ENCODE results near the gene CEP192.
"Not testable (repeated sequence)": the region's sequence is repeated elsewhere in the genome, so short reads cannot be mapped to it uniquely, and the experiment has no call there.

Gene CEP192, protein sequence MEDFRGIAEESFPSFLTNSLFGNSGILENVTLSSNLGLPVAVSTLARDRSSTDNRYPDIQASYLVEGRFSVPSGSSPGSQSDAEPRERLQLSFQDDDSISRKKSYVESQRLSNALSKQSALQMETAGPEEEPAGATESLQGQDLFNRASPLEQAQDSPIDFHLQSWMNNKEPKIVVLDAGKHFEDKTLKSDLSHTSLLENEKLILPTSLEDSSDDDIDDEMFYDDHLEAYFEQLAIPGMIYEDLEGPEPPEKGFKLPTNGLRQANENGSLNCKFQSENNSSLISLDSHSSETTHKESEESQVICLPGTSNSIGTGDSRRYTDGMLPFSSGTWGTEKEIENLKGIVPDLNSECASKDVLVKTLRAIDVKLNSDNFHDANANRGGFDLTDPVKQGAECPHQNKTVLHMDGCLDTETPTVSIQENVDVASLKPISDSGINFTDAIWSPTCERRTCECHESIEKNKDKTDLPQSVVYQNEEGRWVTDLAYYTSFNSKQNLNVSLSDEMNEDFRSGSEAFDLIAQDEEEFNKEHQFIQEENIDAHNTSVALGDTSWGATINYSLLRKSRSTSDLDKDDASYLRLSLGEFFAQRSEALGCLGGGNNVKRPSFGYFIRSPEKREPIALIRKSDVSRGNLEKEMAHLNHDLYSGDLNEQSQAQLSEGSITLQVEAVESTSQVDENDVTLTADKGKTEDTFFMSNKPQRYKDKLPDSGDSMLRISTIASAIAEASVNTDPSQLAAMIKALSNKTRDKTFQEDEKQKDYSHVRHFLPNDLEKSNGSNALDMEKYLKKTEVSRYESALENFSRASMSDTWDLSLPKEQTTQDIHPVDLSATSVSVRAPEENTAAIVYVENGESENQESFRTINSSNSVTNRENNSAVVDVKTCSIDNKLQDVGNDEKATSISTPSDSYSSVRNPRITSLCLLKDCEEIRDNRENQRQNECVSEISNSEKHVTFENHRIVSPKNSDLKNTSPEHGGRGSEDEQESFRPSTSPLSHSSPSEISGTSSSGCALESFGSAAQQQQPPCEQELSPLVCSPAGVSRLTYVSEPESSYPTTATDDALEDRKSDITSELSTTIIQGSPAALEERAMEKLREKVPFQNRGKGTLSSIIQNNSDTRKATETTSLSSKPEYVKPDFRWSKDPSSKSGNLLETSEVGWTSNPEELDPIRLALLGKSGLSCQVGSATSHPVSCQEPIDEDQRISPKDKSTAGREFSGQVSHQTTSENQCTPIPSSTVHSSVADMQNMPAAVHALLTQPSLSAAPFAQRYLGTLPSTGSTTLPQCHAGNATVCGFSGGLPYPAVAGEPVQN (N-terminal part only)

DNA sequence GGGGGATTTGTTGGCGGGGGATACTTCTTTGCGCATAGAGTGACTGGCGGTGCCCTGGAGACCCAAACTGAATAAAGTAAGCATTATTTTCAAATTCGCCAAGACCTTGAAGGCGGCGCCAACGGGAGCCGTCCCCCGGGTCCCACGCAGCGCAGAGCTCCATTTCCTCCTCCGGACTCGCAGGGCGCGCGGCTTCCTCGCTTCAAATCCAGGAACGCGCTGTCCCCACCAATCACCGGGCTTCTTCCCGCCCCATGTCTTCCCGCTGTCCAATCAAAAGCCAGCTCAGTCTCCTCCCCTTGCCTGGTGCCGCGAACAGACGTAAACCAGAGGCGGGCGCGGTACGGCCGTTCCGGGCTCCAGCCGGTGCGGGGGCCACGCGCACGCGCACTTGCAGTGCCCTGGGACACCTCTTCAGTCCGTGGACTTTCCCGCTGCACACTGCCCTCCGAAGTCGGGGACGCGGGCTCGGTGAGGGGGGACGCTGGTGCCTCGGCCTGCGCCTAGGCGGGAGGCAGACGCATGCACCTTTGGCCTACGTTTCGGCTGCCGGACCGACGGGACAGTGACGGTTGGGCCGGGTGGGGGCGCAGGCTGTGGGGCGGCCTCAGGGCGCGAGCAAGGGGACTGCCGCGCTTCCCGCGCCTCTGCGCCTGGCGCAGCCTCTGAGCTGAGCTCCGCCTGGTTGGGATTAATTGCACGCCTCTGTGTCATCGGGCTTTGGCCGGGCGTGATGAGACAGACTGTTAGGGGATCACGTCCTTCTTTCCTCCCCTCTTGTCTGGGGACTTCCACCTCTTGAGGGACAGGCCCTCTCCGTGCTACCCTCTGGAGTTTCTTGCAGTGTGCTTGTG, at the start of gene CEP192:
Gene CEP192 (plus strand): TSS at position 396 of the 854 bp plus-strand sequence. CDS start 8,063 bp downstream, outside the sequence.
- DNase-seq, result peak; percentile 98

DNA sequence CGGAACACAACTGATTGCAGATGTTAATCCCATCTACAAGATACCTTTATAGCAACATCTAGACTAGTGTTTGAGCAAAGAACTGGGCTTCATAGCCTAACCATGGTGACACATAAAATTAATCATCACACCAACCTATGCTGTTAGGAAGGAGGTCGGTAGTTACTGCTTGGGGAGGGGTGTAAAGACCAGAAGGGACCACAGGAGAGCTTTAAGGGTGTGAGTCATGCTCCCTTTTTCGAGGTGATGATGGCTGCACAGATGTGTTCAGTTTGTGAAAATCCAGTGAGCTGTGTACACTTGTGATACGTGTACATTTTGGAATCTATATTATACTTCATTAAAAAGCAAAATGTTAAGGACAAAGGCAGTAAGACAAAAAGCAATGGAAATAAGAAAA, 47.9 kb upstream of the CEP192 start:
- no peak for DNase-seq

DNA sequence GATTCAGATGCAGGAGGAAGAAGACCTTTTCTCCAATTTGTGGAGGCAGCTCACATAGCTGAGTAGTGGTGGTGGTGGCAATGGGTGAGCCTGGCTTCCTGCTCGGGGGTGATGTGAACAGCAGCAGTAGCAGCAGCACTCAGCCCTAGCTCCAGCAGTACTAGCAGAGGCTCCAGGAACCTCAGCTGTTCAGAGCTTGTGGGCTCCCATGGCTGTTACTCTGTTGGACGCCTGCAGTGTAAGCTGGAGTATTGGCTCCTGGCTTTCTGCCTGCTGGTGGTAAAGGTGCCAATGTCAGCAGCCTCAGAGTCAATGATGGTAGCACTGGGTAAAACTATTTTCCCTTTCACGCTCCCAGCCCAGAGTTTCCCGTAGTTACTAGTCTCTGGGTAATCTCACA, 46.5 kb upstream of the CEP192 start:
- no peak for DNase-seq

DNA sequence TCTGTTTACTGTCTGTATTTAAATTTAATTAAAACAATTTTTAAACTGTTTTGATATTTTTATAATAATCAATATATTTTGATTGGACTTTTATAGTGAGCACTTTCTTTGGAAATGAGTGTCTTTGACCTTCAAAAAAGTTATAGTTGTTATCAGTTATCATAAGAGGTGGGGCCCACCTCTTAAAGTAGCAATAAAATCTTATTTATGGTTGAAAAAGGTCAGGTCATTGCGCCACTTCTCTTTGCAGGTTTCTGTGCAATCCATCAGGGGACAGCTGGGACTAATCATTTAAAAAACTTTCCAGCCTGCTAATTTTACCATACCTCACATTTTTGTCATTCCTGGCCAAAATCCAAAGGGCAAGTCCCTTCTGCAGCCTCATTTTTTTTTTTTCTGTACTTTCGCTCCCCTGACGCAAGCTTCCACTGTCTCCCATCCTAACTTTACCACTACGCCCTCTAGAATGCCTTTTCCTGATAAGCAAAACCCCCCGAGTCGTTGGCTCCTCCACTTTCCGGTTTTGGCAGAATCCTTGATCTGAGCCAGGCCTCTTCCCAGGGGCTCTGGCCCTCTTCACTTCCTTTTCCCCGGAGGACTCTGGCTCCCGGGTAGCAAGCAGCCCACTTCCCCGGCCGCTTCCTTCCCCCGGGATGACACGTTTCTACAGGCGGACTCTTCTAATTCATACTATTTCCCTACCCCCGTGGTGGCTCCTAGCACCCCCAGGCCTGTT, 44.4 kb upstream of the CEP192 start:
- no peak for DNase-seq

DNA sequence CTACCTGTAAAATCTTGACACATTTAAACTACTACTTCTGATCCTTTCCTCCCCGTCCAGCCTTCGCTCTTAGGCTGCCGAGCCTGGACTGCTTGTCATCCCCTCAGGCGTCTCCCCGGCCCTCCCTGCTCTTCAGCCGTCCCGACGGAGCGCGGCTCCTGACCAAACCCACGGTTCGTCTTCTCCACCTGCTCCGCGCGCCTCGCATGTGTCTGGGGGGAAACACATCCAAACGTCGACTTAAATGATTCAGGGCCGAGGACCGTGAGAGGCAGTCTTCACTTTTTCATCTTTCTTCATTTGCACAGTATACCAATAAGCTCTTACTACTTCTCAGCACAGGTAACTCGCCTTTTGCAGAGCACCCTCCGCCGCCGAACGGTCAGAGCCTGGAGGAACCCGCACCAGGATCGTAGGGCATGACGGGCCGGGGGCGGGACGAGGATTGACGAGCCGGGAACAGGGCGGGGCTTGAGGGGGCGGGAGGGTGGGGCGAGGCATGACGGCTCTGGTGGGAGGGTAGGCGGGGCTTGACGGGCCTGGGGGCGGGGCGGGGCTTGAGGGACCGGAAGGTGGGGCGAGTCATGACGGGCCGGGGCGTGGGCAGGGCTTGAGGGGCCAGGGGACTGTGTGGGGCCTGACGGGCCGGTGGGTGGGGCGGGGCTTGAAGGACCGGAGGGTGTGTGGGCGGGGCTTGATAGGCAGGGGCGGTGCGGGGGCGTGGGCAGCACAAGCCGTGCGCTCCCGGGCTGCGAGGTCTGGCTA, 43.7 kb upstream of the CEP192 start, which contains the start of gene SEH1L:
Gene SEH1L (plus strand): TSS at position 727 of the 765 bp plus-strand sequence. CDS start 111 bp downstream, outside the sequence.
- peak; percentile 97 for DNase-seq

DNA sequence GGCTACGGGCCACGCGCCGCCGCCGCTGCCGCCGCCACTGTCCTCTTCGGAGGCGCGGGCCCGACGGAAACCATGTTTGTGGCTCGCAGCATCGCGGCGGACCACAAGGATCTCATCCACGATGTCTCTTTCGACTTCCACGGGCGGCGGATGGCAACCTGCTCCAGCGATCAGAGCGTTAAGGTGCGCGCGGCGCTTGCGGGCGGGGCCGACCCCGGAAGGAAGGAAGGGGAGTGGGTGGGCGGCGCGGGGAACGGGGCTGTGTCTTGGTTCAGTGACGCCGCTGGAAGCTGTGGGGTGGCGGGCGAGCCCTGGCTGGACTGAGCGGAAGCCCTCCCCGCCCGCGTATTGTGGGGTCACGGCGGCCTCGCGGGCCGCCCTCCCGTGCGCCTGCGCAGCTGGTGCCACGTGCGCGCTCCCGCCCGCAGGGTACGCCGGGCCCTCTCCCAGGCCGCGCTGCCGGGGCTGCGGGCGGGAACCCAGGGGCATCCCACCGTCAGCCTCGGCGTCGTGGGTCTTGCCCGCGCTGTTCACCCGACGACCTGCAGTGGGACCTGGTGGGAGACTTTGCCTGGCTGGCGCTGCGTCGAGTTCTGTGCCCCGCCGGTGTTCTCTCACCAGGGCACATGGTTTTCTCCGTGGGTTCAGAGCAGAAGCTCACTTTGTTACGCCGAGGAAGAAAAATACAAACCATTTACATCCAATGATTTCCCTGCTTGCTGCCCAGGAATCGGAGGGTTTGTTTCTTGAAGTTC, 42.9 kb upstream of the CEP192 start:
- DNase-seq, result peak; percentile 98

DNA sequence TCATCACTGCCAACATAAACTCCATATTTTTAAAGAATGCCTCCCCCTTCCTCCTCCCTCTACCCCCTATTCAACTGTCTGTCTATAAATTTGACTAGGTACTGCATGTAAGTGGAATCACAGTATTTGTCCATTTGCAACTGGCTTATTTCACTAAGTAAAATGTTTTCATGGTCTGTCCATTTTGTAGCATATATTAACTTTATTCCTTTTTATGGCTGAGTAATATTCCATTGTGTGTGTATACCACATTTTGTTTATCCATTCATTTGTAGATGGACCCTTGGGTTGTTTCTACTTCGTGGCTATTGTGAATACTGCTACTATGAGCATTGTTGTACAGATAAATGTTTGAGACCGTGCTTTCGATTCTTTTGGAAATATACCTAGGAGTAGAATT, 32.7 kb upstream of the CEP192 start:
- DNase-seq, result no peak

DNA sequence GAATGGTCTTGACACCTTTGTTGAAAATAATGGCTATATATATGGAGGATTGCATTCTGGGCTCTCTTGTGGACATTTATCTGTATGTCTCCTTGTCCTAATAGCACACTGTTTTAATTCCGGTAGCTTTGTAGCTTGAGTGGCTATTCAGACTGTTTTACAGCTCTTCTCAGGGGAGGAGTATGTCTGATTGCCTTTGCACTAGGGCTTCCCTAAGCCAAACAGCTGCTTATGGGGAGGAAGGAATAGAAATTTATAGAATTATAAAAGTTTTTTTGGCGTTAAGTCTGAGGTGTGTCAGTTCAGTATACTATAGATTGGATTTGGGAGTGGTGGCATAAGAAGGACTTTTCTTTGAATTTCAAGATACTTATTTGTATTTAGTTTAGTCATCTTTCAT, 30.8 kb upstream of the CEP192 start:
- DNase-seq, result no peak

DNA sequence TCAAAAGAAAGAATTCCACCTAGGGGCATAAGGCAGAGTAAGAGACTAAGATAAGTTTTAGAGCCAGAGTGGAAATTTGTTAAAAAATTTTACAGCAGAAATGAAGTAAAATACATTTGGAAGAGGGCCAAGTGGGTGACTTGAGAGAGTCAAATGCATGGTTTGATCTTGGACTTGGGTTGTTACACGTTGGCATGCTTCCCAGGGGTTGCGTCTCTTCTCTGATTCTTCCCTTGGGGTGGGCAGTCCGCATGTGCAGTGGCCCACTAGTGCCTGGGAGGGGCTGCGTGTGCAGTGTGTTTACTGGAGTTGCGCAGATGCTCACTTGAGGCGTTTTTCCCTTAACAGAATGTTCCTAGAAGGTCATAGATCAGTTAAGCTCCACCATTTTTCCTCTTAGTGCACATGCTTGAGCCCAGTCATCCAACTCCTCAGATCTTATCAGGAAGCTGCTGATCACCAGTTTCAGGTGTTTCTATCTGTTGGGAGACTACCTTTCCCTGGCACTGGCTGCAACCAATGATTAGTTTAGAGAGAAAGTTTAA, 30.2 kb upstream of the CEP192 start:
- no peak for DNase-seq

DNA sequence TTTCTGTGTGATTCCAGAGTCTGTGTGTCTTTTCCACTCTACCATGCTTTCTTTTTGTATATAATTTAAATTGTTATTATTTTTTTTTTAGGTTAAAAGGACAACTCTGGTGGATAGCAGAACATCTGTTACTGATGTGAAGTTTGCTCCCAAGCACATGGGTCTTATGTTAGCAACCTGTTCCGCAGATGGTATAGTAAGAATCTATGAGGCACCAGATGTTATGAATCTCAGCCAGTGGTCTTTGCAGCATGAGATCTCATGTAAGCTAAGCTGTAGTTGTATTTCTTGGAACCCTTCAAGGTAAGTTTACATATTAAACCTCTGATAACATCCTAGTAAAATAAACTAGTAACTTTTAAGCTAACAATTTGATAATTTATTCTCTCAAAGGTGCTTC, 28.1 kb upstream of the CEP192 start:
- DNase-seq, result no peak

DNA sequence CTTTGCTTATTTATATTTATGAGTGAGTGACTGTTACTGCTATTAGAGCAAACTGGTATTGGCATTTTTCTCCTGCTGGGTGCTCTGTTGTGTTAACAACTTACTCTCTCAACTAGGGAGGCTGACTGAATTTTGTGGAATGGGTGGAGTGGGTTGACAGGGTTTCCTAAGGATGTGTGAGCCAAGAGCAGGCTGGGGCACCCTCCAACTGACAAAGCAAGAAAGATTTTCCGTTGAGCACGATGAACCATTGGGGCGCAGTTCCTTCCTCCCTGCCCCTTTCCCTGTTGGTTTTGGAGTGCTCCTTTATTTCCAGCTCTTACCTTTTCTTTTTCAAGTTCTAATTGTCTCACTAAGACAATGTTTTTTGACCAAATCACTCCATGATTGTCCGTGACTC, 23.0 kb upstream of the CEP192 start:
- DNase-seq, result no peak

DNA sequence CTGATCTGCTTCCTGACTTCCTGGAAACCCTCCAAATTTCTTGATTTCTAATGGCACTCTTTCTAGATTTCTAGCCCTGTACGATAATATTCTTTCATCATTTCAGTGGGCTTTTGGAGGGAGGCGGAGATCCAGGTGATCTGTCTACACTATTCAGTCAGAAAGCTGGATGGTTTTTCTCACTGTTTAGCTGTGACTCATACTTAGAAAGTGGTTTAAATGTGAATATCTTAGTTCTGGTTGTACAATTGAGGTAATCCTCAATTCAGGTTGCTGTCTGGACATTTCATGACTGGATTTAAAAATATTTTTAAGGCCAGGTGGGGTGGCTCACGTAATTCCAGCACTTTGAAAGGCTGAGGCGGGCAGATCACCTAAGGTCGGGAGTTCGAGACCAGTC, 22.5 kb upstream of the CEP192 start:
- no peak for DNase-seq

DNA sequence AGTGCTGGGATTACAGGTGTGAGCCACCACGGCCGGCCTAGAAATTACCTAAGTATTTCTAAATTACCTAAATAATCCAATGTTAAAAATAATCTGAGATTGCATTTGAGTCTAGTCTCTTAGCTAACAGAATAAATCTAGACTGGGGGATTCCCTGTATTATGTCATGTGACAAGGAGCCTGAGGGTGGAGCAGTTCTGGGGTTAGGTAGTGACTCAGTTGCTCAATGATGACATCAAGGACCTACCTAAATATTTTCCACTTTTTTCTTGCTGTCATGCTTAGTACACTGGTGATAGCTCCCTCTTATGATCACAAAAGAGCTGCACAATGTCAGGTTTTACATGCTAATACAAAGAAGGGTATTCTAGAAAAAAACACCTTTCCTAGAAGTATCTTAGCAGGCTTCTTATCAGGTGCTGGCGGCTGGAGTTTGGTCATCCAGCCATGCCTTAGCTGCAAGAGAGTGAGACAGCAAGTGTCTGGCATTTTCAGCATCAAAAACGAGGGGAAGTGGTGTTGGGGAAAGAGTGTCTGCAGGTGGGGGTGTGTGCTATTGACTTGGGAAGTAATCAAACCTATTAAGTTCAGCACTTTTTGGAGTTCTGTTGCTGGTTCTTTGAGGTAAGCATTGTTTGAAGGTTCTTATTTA, 17.5 kb upstream of the CEP192 start:
- no peak for DNase-seq

DNA sequence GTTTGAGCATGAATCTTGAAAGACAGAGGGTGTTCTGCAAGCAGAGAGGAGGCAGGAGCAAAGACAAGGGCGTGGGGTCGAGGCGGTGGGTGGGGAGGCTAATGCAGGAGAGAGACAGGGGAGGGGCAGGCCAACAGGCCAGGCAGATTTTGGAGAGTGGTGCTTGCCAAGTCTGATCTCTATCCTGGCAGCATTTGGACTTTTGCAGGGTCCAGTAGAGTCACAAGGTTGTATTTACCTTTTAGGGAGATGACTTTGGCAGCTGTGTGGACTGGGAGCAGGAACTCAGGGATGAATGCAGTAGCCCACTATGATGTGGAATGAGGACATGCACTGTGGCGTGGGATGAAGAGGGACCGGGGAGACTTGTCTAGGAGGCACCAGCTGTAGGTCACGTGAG, 15.7 kb upstream of the CEP192 start:
- DNase-seq, result no peak

DNA sequence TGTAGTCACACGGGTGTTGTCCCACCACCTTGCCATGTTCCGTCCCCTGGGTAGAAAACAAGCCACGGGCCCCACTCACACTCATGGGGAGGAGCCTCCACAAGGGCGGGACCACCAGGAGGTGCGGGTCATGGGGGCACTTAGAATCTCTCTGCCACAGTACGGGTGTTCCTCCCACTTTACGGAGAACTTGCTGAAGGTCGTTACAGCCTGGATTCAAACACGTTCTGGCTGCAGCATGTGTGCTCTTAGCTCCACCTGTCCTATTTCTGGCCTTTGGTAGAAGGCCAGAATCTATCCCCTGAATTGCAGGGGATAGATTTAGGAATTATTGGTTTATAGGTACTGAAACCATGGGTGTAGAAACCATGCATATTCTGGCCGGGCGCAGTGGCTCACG, 14.9 kb upstream of the CEP192 start:
- no peak for DNase-seq

DNA sequence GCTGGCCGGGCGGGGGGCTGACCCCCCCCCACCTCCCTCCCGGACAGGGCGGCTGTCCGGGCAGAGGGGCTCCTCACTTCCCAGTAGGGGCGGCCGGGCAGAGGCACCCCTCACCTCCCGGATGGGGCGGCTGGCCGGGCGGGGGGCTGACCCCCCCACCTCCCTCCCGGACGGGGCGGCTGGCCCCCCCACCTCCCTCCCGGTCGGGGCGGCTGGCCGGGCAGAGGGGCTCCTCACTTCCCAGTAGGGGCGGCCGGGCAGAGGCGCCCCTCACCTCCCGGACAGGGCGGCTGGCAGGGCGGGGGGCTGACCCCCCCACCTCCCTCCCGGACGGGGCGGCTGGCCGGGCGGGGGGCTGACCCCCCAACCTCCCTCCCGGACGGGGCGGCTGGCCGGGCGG, 11.1 kb upstream of the CEP192 start:
- DNase-seq, result not testable (repeated sequence)

DNA sequence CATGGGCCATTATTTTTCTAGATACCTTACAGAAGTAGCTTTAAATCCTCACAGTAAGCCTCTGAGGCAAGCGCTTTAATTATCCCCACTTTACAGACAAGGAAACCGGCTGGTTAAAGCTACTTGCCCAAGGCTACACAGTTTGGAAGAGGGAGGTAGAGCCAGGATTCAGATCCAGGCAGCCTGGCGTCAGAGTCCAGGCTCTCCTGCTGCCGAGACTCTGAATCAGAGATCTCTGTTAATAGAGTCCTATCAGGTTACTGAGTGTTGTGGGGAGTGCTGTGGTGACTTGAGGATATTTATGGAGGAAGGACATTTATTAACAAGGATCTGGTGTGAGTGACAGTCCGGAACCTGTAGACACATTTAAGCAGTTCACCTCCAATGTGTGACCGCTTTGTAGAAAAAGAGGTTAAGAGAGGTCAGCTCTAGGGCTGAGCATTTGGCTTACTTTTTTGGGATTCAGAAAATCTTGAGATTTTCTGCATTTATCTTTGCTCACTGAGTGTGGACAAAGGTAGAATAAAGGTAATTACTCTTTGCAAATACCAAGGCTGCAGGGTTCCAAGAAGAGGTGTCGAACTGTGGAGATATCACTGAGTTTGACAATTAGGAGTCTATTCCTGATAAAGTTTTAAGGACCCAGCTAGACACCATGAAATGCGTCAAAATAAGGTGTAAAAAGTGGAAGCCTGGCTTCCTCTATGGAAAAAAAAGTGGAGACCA, 1.6 kb upstream of the CEP192 start:
- no peak for DNase-seq

DNA sequence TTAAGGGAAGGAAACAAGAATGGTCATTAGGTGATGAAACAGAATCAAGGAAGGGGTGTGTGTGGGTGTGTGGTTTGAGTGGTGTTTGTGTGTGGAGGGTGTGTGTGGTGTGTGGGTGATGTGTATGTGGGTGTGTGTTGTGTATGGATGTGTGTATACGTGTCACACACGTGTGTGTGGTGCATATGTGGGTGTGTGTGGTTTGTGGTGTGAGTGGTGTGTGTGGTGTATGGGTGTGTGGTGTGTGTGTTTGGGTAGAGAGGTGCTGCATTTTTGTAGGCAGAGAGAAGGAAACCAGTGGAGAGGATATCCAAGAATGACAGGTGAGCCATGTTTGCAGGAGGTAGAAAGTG, 1.1 kb upstream of the CEP192 start:
- peak; percentile 38 for DNase-seq
